ENCODE results near the gene DPP7.

Gene DPP7

GRCh38 chr9:137110911-137111787 is 3.4 kb downstream of the DPP7 start:
- no peak for DNase-seq (ENCODE audit: low spot score)

GRCh38 chr9:137110147-137110910 is 4.2 kb downstream of the DPP7 start:
- no peak for DNase-seq (ENCODE audit: low spot score)

GRCh38 chr9:137109250-137110146 is 5.0 kb downstream of the DPP7 start:
- DNase-seq (ENCODE audit: low spot score) = no peak

- no peak for DNase-seq (ENCODE audit: low spot score)
These were observed 5.8 kb downstream of the DPP7 start for GRCh38 chr9:137108608-137109249.

- DNase-seq (ENCODE audit: low spot score) = no peak
These were observed 6.6 kb downstream of the DPP7 start for GRCh38 chr9:137107982-137108381.

GRCh38 chr9:137107312-137107921 is 7.1 kb downstream of the DPP7 start:
- DNase-seq (ENCODE audit: low spot score) = no peak

- no peak for DNase-seq (ENCODE audit: low spot score)
These were observed 7.8 kb downstream of the DPP7 start for GRCh38 chr9:137106662-137107250.

GRCh38 chr9:137105814-137106661 is 8.5 kb downstream of the DPP7 start:
- no peak for DNase-seq (ENCODE audit: low spot score)

GRCh38 chr9:137103206-137103999 is 11.1 kb downstream of the DPP7 start:
- no peak for DNase-seq (ENCODE audit: low spot score)

GRCh38 chr9:137099231-137099630 is 15.3 kb downstream of the DPP7 start:
- no peak for DNase-seq (ENCODE audit: low spot score)

GRCh38 chr9:137097761-137098462 is 16.6 kb downstream of the DPP7 start:
- no peak for DNase-seq (ENCODE audit: low spot score)

- DNase-seq (ENCODE audit: low spot score) = no peak
These were observed 17.6 kb downstream of the DPP7 start for GRCh38 chr9:137096785-137097546.

- DNase-seq (ENCODE audit: low spot score) = no peak
These were observed 18.6 kb downstream of the DPP7 start for GRCh38 chr9:137095664-137096517.

- no peak for DNase-seq (ENCODE audit: low spot score)
These were observed 25.1 kb downstream of the DPP7 start for GRCh38 chr9:137089232-137089947.

GRCh38 chr9:137088121-137088520 is 26.4 kb downstream of the DPP7 start:
- no peak for DNase-seq (ENCODE audit: low spot score)

GRCh38 chr9:137087409-137087925 is 27.1 kb downstream of the DPP7 start:
- peak; percentile 34 for DNase-seq (ENCODE audit: low spot score)

Data from iPS-NIHi11 (cell line).